ENCODE measurements around the gene MAP2. TPM values are rescaled to one million over a fixed set of nuclear protein-coding genes. Genes with fewer than 3 reads are reported as not detected.

The MAP2 gene
- total and polyA plus RNA-seq, 8 donors = 2.1 to 24.6 (median 11.8) TPM

DNA sequence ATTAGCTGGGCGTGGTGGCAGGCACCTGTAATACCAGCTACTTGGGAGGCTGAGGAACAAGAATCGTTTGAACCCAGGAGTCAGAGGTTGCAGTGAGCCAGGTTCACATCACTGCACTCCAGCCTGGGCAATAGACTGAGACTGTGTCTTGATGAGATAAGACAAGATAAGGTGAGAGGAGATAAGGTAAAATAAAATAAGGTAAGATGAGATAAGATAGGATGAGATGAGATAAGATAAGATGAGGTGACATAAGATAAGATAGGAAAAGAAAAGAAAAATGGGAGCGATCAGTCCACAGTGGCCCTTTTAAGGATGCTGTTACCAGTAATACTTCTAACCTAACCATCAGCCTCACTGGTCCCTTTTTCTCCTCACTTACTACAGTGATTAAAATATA lies 213.4 kb downstream of the MAP2 start:
- intact Hi-C loops (cut with DNase I; ENCODE audit: low total_unique reads) = no loop called here
- 61 to 85% (median 77%) methylated on average over 3 of the region's 3 CpGs for WGBS, 5 donors
- no peak overlapping the region for H3K27ac ChIP-seq
- H3K4me3 ChIP-seq = no peak overlapping the region
- H3K36me3 ChIP-seq = no peaks in the 10 kb centered on the region
- no peaks in the 10 kb centered on the region for H3K27me3 ChIP-seq
- no peak for DNase-seq
- H3K4me1 ChIP-seq = no peaks in the 10 kb centered on the region
- TF ChIP-seq EP300 (IDR thresholded peaks at IDR 0.05) = no peak
- TF ChIP-seq, protein P1, sequence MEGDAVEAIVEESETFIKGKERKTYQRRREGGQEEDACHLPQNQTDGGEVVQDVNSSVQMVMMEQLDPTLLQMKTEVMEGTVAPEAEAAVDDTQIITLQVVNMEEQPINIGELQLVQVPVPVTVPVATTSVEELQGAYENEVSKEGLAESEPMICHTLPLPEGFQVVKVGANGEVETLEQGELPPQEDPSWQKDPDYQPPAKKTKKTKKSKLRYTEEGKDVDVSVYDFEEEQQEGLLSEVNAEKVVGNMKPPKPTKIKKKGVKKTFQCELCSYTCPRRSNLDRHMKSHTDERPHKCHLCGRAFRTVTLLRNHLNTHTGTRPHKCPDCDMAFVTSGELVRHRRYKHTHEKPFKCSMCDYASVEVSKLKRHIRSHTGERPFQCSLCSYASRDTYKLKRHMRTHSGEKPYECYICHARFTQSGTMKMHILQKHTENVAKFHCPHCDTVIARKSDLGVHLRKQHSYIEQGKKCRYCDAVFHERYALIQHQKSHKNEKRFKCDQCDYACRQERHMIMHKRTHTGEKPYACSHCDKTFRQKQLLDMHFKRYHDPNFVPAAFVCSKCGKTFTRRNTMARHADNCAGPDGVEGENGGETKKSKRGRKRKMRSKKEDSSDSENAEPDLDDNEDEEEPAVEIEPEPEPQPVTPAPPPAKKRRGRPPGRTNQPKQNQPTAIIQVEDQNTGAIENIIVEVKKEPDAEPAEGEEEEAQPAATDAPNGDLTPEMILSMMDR (IDR thresholded peaks at IDR 0.05) = no peak
- H3K9me3 ChIP-seq = no peaks in the 10 kb centered on the region

DNA sequence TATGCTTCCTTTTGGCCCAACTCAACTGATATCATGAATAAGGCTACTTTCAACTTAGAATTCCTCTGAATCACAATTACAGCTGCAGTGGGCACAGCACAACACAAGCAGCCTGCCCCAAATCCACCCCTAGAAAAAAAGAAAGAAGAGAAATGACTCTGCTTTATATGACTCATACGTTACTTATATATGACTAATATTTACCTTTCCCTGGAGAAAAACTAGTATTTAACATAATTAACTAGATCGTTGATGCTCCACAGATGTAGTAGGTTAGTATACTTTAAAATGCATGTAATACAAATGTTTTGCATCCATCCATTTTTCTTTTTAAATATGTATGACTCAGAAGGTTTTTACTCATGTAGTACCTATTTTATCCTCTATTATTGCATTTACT lies 214.5 kb downstream of the MAP2 start:
- intact Hi-C loops (cut with DNase I; ENCODE audit: low total_unique reads) = no loop called here
- H3K4me1 ChIP-seq = no peaks in the 10 kb centered on the region
- H3K27ac ChIP-seq = no peak overlapping the region
- TF ChIP-seq EP300 (IDR thresholded peaks at IDR 0.05) (no peak), POLR2A (IDR thresholded peaks at IDR 0.05) (no peak), POLR2AphosphoS5 (IDR thresholded peaks at IDR 0.05) (no peak)
- TF ChIP-seq, protein P1 (IDR thresholded peaks at IDR 0.05) = no peak
- no peaks in the 10 kb centered on the region for H3K27me3 ChIP-seq
- no peaks in the 10 kb centered on the region for H3K9me3 ChIP-seq
- 46 to 66% (median 60%) methylated on average over 2 of the region's 2 CpGs for WGBS, 5 donors
- no peaks in the 10 kb centered on the region for H3K36me3 ChIP-seq
- DNase-seq = no peak
- no peak overlapping the region for H3K4me3 ChIP-seq

DNA sequence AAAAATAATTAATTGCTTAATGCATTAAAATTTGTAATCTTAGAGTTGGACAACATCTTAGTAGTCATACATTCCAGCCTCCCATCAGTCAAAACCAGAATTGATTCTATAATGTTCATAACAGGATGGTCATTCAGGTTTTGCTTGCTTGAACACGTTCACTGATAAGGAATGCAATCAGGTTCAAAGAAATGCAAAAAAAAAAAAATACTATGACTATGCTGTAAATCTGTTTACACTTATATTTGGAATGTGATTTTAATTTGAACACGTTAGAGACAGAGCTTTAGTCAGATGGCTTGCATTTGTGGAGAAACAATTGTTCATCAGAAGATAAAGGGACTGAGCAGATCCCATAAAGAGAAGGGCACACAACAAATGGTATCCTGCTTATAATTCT lies 216.5 kb downstream of the MAP2 start:
- intact Hi-C loops (cut with DNase I; ENCODE audit: low total_unique reads) = no loop called here
- TF ChIP-seq POLR2A (IDR thresholded peaks at IDR 0.05) (no peak), EP300 (IDR thresholded peaks at IDR 0.05) (no peak), POLR2AphosphoS5 (IDR thresholded peaks at IDR 0.05) (no peak)
- TF ChIP-seq, protein P1 (IDR thresholded peaks at IDR 0.05) = no peak
- H3K4me3 ChIP-seq = no peak overlapping the region
- no peaks in the 10 kb centered on the region for H3K36me3 ChIP-seq
- H3K27ac ChIP-seq = no peak overlapping the region
- 28 to 45% (median 38%) methylated on average over 2 of the region's 2 CpGs for WGBS, 5 donors
- H3K9me3 ChIP-seq = no peaks in the 10 kb centered on the region
- no peaks in the 10 kb centered on the region for H3K4me1 ChIP-seq
- no peak for DNase-seq
- H3K27me3 ChIP-seq = no peaks in the 10 kb centered on the region

DNA sequence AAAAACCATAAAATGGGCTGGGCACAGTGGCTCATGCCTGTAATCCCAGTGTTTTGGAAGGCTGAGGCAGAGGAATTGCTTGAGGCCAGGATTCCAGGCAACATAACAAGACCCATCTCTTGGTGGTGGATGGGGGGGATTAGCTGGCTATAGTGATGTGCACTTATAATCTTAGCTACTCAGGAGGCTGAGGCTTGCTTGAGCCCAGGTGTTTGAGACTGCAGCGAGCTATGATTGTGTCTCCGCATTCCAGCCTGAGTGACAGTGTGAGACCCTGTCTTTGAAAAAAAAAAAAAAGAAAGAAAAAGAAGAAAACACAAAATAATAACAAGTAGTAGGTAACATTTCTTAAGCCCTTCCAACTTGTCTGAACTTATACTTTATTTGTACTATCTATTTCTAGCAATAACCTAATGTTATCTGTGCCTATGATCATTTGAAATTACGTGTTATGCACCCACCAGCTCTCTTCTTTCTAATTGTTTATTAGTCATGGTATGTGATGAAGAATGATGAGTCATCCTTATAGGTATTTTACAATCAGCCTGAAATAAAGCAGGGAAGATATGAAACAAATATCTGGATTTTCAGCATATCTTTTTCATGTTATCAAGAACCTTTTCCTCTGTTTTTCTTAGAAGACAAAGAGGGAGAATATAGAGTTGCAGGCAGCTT lies 218.4 kb downstream of the MAP2 start:
- no peak overlapping the region for H3K4me3 ChIP-seq
- intact Hi-C loops (cut with DNase I; ENCODE audit: low total_unique reads) = no loop called here
- H3K9me3 ChIP-seq = no peaks in the 10 kb centered on the region
- H3K27ac ChIP-seq = no peak overlapping the region
- TF ChIP-seq POLR2A (IDR thresholded peaks at IDR 0.05) (no peak), POLR2AphosphoS5 (IDR thresholded peaks at IDR 0.05) (no peak), EP300 (IDR thresholded peaks at IDR 0.05) (no peak)
- TF ChIP-seq, protein P1 (IDR thresholded peaks at IDR 0.05) = no peak
- no peaks in the 10 kb centered on the region for H3K36me3 ChIP-seq
- DNase-seq = no peak
- 78 to 86% (median 82%) methylated on average over 3 of the region's 3 CpGs for WGBS, 5 donors
- H3K4me1 ChIP-seq = no peaks in the 10 kb centered on the region
- no peaks in the 10 kb centered on the region for H3K27me3 ChIP-seq
